Liver (tissue), 9 donors: ENCODE data around the gene NIP7. TPM values are rescaled to one million over a fixed set of nuclear protein-coding genes. Genes with fewer than 3 reads are reported as not detected.

Source experiments
- DNase-seq: peaks from one replicate; pipeline ENCODE4 v3.0.0-alpha.2; 2017; ENCODE audit warnings: low spot score
- H3K27ac ChIP-seq, 2 donors: one replicate each; pipeline ENCODE4 v1.7.0; 2013; ENCODE audit warnings: inconsistent platforms in 2 of 2, low read length in 2 of 2, control low read depth in 1 of 2, low read depth in 1 of 2, mild to moderate bottlenecking in 1 of 2
- H3K27me3 ChIP-seq, 4 donors: one replicate each; pipeline versions ENCODE4 v1.6.1 to v1.7.0; 2013; ENCODE audit warnings: low read length in 3 of 4, inconsistent platforms in 1 of 4, mild to moderate bottlenecking in 1 of 4, moderate library complexity in 1 of 4; ENCODE audit not compliant: control insufficient read depth in 4 of 4, insufficient read depth in 4 of 4
- H3K36me3 ChIP-seq, 4 donors: one replicate each; pipeline versions ENCODE4 v1.6.1 to v1.7.0; 2013; ENCODE audit warnings: low read length in 3 of 4, mild to moderate bottlenecking in 3 of 4, low read depth in 1 of 4, moderate library complexity in 1 of 4; ENCODE audit not compliant: control insufficient read depth in 4 of 4, insufficient read depth in 3 of 4
- H3K4me1 ChIP-seq, 4 donors: one replicate each; pipeline versions ENCODE4 v1.6.1 to v1.7.0; 2013; ENCODE audit warnings: low read length in 3 of 4, mild to moderate bottlenecking in 3 of 4, moderate library complexity in 1 of 4; ENCODE audit not compliant: control insufficient read depth in 4 of 4, insufficient read depth in 4 of 4
- H3K4me3 ChIP-seq, 3 donors: one replicate each; pipeline versions ENCODE4 v1.6.1 to v1.7.0; 2013; ENCODE audit warnings: low read length in 3 of 3, control low read depth in 1 of 3, low read depth in 1 of 3, mild to moderate bottlenecking in 1 of 3
- H3K9ac ChIP-seq, 2 donors: one replicate each; pipeline ENCODE4 v1.7.0; 2013; ENCODE audit warnings: low read length in 2 of 2, mild to moderate bottlenecking in 2 of 2, moderate library complexity in 2 of 2, control low read depth in 1 of 2, low read depth in 1 of 2
- H3K9me3 ChIP-seq, 4 donors: one replicate each; pipeline versions ENCODE4 v1.6.1 to v1.7.0; 2013; ENCODE audit warnings: low read length in 3 of 4; ENCODE audit not compliant: control insufficient read depth in 4 of 4
- CTCF ChIP-seq: fragments of 150-350 bp; IDR thresholded peaks from 2 replicates; pipeline ENCODE4 v1.5.1; 2017; ENCODE audit warnings: improper control_type of control experiment, low read depth, low read length; ENCODE audit not compliant: missing input control
- FOXA1 ChIP-seq: IDR thresholded peaks from 2 replicates; pipeline ENCODE4 v1.6.1; 2016; ENCODE audit warnings: antibody characterized with exemption
- GABPA ChIP-seq, 2 donors: IDR thresholded peaks in 1 of 2; conservative IDR thresholded peaks in 1 of 2; 2 replicates each; pipeline ENCODE4 v1.6.1; 2016; ENCODE audit warnings: antibody characterized with exemption in 2 of 2, mild to moderate bottlenecking in 1 of 2, moderate library complexity in 1 of 2
- HNF4A ChIP-seq, 2 donors: conservative IDR thresholded peaks; 2 replicates each; pipeline ENCODE4 v1.6.1; 2016; ENCODE audit warnings: antibody characterized with exemption in 2 of 2, mild to moderate bottlenecking in 2 of 2
- ZBTB33 ChIP-seq: IDR thresholded peaks from 2 replicates; pipeline ENCODE4 v1.6.1; 2016; ENCODE audit warnings: antibody characterized with exemption
- WGBS: extraction: QIAGEN DNeasy Blood & Tissue Kit; methylation state at CpG from one replicate; pipeline ENCODE4 v1.1.7; 2013; 5-methylcytosine and 5-hydroxymethylcytosine counted together
- polyA plus RNA-seq, 2 donors: library from polyadenylated mRNA; stranded (reverse) in 1 of 2; unstranded in 1 of 2; fragments of 200-250 nt in 1 of 2; fragments of >200 nt in 1 of 2; fragmentation: Nextera tagmentation in 1 of 2; extraction: Ambion mirVana in 1 of 2; gene quantifications; one replicate each; pipeline versions ENCODE4 v1.2.1 to v1.2.3, GENCODE V29; 2013 to 2015
- total RNA-seq, 2 donors: library from RNA; depleted of rRNA; stranded (reverse); fragments of >200 nt; gene quantifications; one replicate each; pipeline ENCODE4 v1.2.3, GENCODE V29; 2014
- TF ChIP-seq, protein P1 (sequence below): IDR thresholded peaks from 2 replicates; pipeline ENCODE4 v1.6.1; 2016; ENCODE audit warnings: antibody characterized with exemption
- TF ChIP-seq, protein P2 (sequence below): IDR thresholded peaks from 2 replicates; pipeline ENCODE4 v1.6.1; 2016; ENCODE audit warnings: antibody characterized with exemption, mild to moderate bottlenecking
- TF ChIP-seq, protein P3 (sequence below): IDR thresholded peaks from 2 replicates; pipeline ENCODE4 v1.6.1; 2016; ENCODE audit warnings: antibody characterized with exemption
- donor health status: healthy.
- donor health status: healthy.
- donor health status: healthy.
- donor health status: healthy.
- donor health status: healthy.

Gene NIP7
- total and polyA plus RNA-seq, 4 donors: 7.4 to 14.0 (median 11.1) TPM

- WGBS: 91% methylated on average over 14 of the region's 14 CpGs
Measured at GRCh38 chr16:69327585-69328310, 11.8 kb upstream of the NIP7 start.

More at GRCh38 chr16:69327585-69328310, 11.8 kb upstream of the NIP7 start:
- Histone ChIP-seq H3K9me3 (no peaks in the 10 kb centered on the region), H3K4me1 (peaks cover 22 to 74% (median 60%) of the 10 kb centered on the region in 4 donors), H3K4me3 (no peak overlapping the region), H3K27me3 (no peaks in the 10 kb centered on the region), H3K36me3 (peaks cover 0 to 19% (median 5%) of the 10 kb centered on the region in 4 donors), H3K9ac (peak overlapping the region in 1 of 2 donors; percentile 24), H3K27ac (peak overlapping the region; percentile 52 to 87)
- DNase-seq: no peak
- TF ChIP-seq, protein P1, sequence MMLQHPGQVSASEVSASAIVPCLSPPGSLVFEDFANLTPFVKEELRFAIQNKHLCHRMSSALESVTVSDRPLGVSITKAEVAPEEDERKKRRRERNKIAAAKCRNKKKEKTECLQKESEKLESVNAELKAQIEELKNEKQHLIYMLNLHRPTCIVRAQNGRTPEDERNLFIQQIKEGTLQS: no peak
- TF ChIP-seq CTCF: no peak
- no peak for TF ChIP-seq HNF4A (conservative IDR thresholded peaks at IDR 0.05)
- TF ChIP-seq, protein P2, sequence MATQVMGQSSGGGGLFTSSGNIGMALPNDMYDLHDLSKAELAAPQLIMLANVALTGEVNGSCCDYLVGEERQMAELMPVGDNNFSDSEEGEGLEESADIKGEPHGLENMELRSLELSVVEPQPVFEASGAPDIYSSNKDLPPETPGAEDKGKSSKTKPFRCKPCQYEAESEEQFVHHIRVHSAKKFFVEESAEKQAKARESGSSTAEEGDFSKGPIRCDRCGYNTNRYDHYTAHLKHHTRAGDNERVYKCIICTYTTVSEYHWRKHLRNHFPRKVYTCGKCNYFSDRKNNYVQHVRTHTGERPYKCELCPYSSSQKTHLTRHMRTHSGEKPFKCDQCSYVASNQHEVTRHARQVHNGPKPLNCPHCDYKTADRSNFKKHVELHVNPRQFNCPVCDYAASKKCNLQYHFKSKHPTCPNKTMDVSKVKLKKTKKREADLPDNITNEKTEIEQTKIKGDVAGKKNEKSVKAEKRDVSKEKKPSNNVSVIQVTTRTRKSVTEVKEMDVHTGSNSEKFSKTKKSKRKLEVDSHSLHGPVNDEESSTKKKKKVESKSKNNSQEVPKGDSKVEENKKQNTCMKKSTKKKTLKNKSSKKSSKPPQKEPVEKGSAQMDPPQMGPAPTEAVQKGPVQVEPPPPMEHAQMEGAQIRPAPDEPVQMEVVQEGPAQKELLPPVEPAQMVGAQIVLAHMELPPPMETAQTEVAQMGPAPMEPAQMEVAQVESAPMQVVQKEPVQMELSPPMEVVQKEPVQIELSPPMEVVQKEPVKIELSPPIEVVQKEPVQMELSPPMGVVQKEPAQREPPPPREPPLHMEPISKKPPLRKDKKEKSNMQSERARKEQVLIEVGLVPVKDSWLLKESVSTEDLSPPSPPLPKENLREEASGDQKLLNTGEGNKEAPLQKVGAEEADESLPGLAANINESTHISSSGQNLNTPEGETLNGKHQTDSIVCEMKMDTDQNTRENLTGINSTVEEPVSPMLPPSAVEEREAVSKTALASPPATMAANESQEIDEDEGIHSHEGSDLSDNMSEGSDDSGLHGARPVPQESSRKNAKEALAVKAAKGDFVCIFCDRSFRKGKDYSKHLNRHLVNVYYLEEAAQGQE: no peak
- TF ChIP-seq, protein P3, sequence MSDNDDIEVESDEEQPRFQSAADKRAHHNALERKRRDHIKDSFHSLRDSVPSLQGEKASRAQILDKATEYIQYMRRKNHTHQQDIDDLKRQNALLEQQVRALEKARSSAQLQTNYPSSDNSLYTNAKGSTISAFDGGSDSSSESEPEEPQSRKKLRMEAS: no peak
- no peak for TF ChIP-seq ZBTB33
- TF ChIP-seq GABPA (IDR thresholded peaks at IDR 0.05 in 1 of 2, conservative IDR thresholded peaks at IDR 0.05 in 1 of 2): no peak
- TF ChIP-seq FOXA1: no peak
